Coronary artery (tissue), 2 donors: ENCODE results near the gene NCOA1.

Source experiments
- DNase-seq: peaks from one replicate; pipeline ENCODE4 v3.0.0-alpha.2; 2017; ENCODE audit warnings: low spot score
- H3K27ac ChIP-seq, 2 donors: fragments of 200-600 bp; sonication (generic); one replicate each; pipeline ENCODE4 v1.5.1; 2016 to 2019
- H3K4me3 ChIP-seq: fragments of 200-600 bp; sonication (generic); 2 replicates; pipeline ENCODE4 v1.5.1; 2016; ENCODE audit warnings: mild to moderate bottlenecking, moderate library complexity
- CTCF ChIP-seq: fragments of 200-600 bp; sonication (generic); IDR thresholded peaks from one replicate; pipeline ENCODE4 v1.5.1; 2019; ENCODE audit warnings: antibody characterized with exemption

NCOA1 gene

DNA sequence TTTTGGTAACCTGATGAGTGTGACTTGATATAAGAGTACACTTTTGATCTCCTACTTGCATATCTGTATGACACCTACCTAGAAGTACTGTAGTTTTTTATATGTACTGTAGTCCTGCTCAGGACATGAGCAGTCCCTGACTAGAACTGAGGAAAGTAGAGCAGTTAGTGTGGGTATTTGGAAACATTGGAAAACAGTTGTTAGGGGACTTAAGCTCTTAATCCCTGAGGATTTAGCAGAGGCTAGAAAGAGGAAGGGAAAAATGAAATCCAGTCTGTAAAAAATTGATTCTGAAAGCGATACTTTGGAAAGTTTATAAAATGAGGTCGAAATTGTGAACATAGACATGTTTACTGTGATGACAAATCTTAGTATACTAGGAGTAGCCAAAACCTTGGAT is 125.6 kb downstream of the NCOA1 start:
- TF ChIP-seq CTCF, result no peak
- Histone ChIP-seq H3K4me3 (no peak overlapping the region), H3K27ac (no peak overlapping the region)
- no peak for DNase-seq

GRCh38 chr2:24617424-24617823 is 126.4 kb downstream of the NCOA1 start:
- H3K27ac ChIP-seq, result no peak overlapping the region
- TF ChIP-seq CTCF, result no peak
- no peak for DNase-seq
- no peak overlapping the region for H3K4me3 ChIP-seq

DNA sequence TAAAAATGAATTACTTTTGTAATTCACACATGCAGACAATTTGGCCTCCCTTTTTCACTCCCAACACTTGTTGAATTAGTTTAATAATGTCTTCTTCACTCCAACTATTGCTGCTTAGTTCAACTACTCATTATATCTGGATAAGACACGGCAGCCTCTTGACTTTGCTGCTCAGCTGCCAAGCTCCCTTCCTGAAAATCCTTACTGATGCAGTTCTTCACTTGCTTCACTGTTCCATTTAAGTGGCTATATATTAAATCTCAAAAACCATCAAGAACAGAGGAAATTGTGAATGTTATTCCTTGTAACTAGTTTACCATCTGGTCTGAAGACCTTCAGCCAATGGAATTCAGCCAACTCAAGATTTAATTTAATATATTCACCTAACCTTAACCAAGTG is 127.1 kb downstream of the NCOA1 start:
- H3K4me3 ChIP-seq, result no peak overlapping the region
- DNase-seq, result no peak
- TF ChIP-seq CTCF, result no peak
- H3K27ac ChIP-seq, result no peak overlapping the region

- H3K27ac ChIP-seq, result no peak overlapping the region
- no peak for DNase-seq
- H3K4me3 ChIP-seq, result no peak overlapping the region
- TF ChIP-seq CTCF, result no peak
These were observed 127.6 kb downstream of the NCOA1 start for GRCh38 chr2:24618680-24619079.

- H3K4me3 ChIP-seq, result no peak overlapping the region
- no peak overlapping the region for H3K27ac ChIP-seq
- DNase-seq, result no peak
- TF ChIP-seq CTCF, result no peak
These were observed 129.9 kb downstream of the NCOA1 start for GRCh38 chr2:24620936-24621335.

DNA sequence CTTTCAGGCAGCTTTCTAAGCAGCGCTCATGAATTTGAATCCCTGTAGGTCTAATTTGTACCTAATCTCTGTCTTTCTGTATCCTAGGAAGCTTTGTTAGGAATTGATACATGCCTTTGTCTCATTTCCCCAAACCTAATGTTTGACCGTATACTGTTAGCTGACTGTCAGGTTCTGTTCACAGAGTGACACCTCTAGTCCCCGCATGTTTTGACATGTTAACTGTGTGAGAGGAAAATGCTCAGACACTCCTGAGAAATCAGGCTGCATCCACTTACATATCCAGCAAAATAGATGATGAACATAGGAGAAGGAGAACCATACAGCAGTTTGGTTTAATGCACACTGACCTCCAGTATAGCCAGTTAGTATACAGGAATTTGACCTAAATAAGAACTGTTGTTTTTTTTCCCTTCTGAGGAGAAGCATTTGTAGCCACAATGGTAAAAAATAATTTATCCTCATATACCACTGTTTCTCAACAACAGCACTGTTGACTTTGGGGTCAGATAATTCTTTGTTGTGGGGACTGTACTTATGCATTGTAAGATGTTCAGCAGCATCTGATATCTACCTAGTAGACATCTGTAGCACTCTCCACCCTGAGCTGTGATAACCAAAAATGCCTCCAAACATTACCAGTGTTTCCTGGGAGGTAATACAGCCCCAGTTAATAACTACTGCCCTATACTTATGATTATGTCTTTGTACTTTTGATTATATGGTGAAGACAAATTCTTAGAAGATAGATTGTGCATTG is 130.9 kb downstream of the NCOA1 start:
- H3K27ac ChIP-seq, result no peak overlapping the region
- no peak for TF ChIP-seq CTCF
- DNase-seq, result no peak
- H3K4me3 ChIP-seq, result no peak overlapping the region

- TF ChIP-seq CTCF, result no peak
- no peak for DNase-seq
- H3K4me3 ChIP-seq, result no peak overlapping the region
- no peak overlapping the region for H3K27ac ChIP-seq
These were observed 132.5 kb downstream of the NCOA1 start for GRCh38 chr2:24623535-24623934.
